Choroid plexus epithelial cell (primary cell): Measurements from ENCODE around the gene NDRG2.

Source experiments
- DNase-seq: peaks from one replicate; pipeline ENCODE4 v3.0.0-alpha.2; 2010; ENCODE audit warnings: low read depth
- H3K4me3 ChIP-seq: 2 replicates; pipeline ENCODE4 v1.5.1; 2011; ENCODE audit warnings: low read depth, mild to moderate bottlenecking, control low read depth, low read length, moderate library complexity
- TF ChIP-seq, protein P1 (sequence below): conservative IDR thresholded peaks from 2 replicates; pipeline ENCODE4 v1.5.1; 2011; ENCODE audit warnings: low read depth, mild to moderate bottlenecking, control low read depth, inconsistent platforms, low read length, moderate library complexity

NDRG2 gene

DNA sequence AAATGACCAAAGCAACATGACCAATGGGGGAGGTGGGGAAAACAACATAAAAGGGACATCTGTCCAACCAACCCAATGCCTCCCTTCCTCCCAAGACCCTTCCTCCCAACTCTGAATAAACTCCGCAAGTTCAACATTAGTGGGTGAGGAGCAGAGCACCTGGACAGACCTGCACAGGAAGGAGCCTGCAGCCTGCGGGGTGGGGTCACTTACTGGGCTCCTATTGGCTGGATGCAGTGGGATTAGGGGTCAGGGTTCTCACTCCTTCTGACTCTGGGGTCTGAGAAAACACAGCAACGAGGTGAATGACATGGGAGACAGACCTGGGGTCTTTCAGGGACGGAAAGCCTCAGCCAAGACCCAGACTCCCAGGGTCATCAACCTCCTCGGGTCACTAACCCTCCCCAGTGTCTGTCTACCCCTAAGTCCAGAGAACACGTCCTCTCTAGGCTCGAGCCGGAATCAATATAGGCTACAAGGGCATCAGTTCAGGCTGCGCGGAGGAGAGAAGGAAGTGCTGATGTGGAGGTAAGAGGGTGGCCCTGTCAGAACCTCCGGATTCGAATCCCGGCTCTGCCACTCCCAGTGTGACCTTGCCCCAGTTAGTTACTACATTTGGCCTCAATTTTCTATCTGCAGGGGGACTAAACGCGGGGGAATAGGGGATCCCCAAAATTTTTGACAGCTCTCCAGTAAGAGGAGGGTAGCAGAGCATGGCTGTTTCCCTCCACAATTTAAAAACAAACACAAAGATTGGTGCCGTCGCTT lies 860 bp downstream of the NDRG2 start:
- DNase-seq = no peak
- TF ChIP-seq, protein P1, sequence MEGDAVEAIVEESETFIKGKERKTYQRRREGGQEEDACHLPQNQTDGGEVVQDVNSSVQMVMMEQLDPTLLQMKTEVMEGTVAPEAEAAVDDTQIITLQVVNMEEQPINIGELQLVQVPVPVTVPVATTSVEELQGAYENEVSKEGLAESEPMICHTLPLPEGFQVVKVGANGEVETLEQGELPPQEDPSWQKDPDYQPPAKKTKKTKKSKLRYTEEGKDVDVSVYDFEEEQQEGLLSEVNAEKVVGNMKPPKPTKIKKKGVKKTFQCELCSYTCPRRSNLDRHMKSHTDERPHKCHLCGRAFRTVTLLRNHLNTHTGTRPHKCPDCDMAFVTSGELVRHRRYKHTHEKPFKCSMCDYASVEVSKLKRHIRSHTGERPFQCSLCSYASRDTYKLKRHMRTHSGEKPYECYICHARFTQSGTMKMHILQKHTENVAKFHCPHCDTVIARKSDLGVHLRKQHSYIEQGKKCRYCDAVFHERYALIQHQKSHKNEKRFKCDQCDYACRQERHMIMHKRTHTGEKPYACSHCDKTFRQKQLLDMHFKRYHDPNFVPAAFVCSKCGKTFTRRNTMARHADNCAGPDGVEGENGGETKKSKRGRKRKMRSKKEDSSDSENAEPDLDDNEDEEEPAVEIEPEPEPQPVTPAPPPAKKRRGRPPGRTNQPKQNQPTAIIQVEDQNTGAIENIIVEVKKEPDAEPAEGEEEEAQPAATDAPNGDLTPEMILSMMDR = no peak
- H3K4me3 ChIP-seq = peak overlapping the region; percentile 60

DNA sequence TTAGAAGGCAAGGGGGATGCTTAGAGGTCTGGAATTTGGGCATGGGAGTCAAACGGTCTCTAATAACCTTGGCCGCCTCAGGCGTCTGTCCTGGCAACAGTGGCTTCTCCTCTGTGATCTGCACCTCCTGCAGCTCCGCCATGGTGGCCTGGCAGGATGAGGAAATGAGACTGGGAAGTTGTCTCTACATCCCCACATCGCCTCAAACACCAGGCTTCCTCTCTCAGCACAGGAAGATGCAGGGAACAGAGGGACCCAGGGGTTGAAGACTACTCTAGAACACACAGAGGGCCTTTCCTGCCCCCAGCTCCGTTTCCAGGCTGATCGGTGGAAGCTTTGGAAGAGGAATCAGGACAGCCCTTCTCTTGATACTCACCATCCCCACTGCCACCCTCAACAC lies 1.7 kb downstream of the NDRG2 start:
- TF ChIP-seq, protein P1 = no peak
- no peak for DNase-seq
- no peak overlapping the region for H3K4me3 ChIP-seq

DNA sequence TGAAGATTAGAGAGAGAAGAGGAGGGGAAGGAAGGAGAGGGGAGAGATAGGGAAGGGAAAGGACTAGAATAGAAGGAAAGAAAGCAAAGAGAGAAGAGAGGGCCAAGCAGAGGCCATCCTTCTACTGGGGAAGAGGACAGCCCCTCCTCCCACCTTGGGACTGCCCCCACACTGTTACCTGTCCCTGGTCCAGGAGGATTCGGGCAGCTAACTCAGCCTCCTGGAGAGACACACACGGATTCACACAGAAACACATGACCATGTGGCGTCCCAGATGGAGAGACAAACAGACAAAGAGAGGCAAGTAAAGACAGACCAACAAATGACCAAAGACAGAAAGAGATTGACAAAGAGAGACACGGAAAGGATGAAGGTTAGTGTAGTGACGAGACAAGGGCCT lies 2.2 kb downstream of the NDRG2 start:
- H3K4me3 ChIP-seq = no peak overlapping the region
- TF ChIP-seq, protein P1 = no peak
- no peak for DNase-seq

DNA sequence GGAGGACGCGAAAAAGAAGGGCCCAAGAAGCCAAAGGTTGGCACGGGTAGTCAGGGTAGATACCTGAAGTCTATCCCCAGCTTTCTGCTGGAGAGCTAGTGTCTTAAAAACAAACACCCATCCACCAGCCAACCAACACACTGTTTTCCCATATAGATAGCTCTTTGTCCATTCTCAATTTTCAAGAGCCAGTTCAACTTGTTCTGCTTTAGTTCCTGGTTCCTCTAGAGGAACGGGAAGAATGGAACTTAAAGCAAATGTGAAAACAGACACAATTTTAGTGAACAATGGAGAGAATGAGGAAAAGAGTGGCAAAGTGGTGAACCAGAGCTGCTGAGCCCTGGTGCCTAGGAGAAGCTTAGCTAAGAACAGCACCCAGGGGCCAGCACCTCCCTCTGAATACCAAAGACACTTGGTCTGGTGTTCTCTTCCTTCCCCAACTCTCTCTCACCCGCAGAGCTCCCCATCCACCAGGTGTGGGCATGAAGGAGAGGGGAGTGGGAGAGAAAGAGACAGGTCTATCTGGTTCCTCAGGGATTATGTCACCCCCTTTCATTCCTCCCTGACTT lies 3.8 kb downstream of the NDRG2 start:
- TF ChIP-seq, protein P1 = no peak
- H3K4me3 ChIP-seq = no peak overlapping the region
- DNase-seq = no peak

DNA sequence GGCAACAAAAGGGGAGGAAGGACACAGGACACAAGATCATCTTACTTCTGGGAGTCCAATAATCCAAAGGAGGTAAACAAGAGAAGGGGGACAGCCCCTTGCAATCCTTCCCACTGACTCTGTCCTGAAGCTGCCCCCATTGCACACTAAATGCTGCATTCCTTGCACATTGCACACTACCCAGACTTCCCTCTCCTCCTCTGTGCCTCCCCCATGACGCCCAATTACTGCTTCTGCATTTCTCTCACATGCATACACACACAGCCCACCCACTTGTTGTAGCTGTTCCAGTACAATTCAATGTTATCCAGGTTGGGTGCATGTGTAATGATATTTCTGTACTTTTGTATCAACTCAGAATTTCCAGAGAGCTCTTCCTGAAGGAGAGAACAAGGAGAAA lies 5.5 kb downstream of the NDRG2 start:
- no peak overlapping the region for H3K4me3 ChIP-seq
- TF ChIP-seq, protein P1 = no peak
- no peak for DNase-seq

DNA sequence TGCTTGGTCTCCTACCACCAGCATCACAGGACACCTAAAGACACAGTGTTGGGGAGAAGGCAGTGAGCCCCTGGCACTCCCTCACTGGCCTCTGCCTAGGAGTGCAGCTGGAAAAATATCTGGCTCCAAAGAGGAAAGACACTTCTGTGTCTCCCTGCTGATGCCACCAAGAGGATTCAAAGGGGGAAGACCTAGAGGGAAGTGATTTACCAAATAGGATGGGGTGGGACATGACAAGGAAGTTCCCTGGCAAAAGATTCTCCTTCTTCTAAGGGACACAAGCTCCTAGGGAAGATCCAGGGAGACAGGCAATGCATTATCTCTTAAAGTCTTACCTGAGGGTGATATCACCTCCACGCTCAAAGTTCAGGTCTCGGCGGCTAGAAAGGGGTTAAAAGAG lies 6.1 kb downstream of the NDRG2 start:
- DNase-seq = no peak
- TF ChIP-seq, protein P1 = no peak
- H3K4me3 ChIP-seq = no peak overlapping the region

DNA sequence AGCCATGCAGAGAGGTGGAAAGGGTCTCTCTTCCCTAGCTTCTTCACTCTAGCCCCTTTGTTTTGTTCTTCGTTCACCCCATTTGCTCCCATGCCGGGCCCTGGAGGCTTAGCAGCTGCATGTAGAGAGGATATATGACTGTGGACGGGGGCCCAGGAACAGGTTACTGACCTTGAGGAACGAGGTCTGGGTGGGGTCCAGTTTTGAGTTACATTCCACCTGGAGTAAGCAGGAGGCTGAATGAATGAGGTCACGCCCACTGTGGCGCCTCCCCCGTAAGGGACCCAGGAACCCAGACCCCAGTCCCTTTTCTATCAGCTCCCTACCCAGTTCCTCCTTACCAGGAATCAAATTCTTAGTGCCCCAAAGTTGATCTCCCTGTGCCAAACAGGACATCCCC lies 6.6 kb downstream of the NDRG2 start:
- TF ChIP-seq, protein P1 = no peak
- no peak for DNase-seq
- no peak overlapping the region for H3K4me3 ChIP-seq
